Measurements from ENCODE around the gene DTNB. TPM values are rescaled to one million over a fixed set of nuclear protein-coding genes. Genes with fewer than 3 reads are reported as not detected.
A peak's percentile ranks its signal among the peaks of the same experiment; 100 is the strongest.
"Not testable (repeated sequence)": the region's sequence is repeated elsewhere in the genome, so short reads cannot be mapped to it uniquely, and the experiment has no call there.

The DTNB gene
- total RNA-seq, 1 experiment from 2014 or later: 25.1 TPM

DNA sequence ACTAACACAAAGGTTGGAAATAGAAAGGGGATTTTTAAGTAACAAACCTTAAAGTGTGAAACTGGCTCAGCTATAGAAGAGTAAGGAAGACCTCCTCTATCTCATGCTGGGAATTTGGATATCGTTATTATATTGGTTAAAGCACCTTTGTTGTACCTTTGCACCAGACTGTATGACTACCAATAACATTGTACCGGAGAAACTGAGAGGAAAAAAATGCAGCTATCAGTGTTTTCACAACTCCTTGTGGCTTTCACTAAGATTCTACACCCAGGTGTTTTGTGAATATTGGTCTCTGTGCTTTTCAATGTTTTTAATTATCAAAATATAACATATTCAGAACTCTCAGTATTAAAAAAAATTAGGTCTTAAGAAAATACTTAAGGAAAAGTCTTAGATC, 48.7 kb downstream of the DTNB start:
- no peak overlapping the region for H3K27ac ChIP-seq
- H3K4me3 ChIP-seq: no peak overlapping the region
- no peaks in the 10 kb centered on the region for H3K4me1 ChIP-seq
- H3K9me3 ChIP-seq (replicated peaks): no peaks in the 10 kb centered on the region
- no peaks in the 10 kb centered on the region for H3K27me3 ChIP-seq
- peaks cover 21% of the 10 kb centered on the region for H3K36me3 ChIP-seq
- no peak for DNase-seq

GRCh38 chr2:25623361-25623760, 50.0 kb downstream of the DTNB start:
- H3K4me1 ChIP-seq: peaks cover 11% of the 10 kb centered on the region
- H3K9me3 ChIP-seq (replicated peaks): no peaks in the 10 kb centered on the region
- H3K4me3 ChIP-seq: no peak overlapping the region
- H3K27me3 ChIP-seq: no peaks in the 10 kb centered on the region
- no peak for DNase-seq
- H3K36me3 ChIP-seq: peaks cover 14% of the 10 kb centered on the region
- no peak overlapping the region for H3K27ac ChIP-seq

DNA sequence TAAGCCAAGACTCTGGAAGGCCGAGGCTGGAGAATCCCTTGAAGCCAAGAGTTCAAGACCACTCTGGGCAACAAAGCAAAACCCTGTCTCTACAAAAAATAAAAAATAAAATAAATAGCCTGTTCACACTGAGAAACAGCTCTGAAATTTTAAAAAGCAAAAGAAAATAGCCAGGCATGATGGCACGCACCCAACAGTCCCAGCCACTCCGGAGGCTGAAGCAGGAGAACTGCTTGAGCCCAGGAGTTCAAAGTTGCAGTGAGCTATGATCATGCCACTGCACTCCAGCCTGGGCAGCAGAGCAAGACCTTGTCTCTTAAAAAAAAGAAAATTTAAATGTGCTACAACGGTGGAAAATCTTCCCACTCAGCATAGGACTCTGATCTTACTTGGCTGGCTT, 52.7 kb downstream of the DTNB start:
- no peak for DNase-seq
- Histone ChIP-seq H3K36me3 (no peaks in the 10 kb centered on the region), H3K27me3 (no peaks in the 10 kb centered on the region), H3K27ac (no peak overlapping the region), H3K4me1 (peaks cover 17% of the 10 kb centered on the region), H3K4me3 (no peak overlapping the region), H3K9me3 (replicated peaks) (no peaks in the 10 kb centered on the region)

DNA sequence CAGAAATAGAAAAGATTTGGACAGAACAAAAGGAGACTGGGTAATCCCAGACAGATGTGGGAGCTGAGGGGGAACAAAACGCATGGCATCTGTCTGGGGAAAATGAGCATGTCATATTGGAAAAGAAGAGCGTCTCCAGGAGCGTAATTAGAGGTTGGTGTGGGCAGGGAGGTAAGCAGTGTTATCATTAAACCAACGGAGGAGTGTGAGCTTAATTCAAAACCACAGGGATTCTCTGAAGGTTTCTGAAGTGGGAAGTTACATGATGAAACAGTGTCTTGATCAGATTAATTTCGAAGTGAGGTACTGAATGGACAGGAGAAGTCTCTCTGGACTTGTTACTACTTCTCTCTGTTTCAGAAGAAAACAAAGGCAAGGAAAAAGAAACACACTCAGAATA, 53.3 kb downstream of the DTNB start:
- peak in 1 of 2 experiments; percentile 15 for DNase-seq
- no peaks in the 10 kb centered on the region for H3K36me3 ChIP-seq

DNA sequence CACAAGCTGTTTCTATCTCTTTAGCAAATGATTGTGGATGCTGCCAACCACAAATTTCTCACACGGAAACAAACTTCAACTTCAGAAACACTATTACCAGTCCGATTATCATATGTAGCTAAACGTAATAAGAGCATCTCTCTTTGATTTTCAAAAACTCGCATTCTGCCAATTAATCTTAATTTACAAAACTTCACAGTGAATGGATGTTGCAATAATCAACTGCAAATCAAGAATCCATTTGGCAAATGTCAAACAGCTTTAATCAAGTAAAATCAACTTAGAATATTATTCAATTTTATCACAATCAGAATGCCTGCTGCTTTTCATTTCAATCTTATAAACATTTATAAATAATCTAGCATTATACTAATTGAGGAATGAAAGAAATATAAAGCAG, 54.2 kb downstream of the DTNB start:
- no peaks in the 10 kb centered on the region for H3K9me3 ChIP-seq (replicated peaks)
- no peak overlapping the region for H3K4me3 ChIP-seq
- DNase-seq: no peak
- no peaks in the 10 kb centered on the region for H3K27me3 ChIP-seq
- no peak overlapping the region for H3K27ac ChIP-seq
- peaks cover 17% of the 10 kb centered on the region for H3K4me1 ChIP-seq
- H3K36me3 ChIP-seq: no peaks in the 10 kb centered on the region

More for the DNA sequence above, 53.3 kb downstream of the DTNB start:
- H3K27me3 ChIP-seq: no peaks in the 10 kb centered on the region
- H3K27ac ChIP-seq: no peak overlapping the region
- no peak overlapping the region for H3K4me3 ChIP-seq
- no peaks in the 10 kb centered on the region for H3K9me3 ChIP-seq (replicated peaks)
- peaks cover 17% of the 10 kb centered on the region for H3K4me1 ChIP-seq

GRCh38 chr2:25618676-25619075, 54.7 kb downstream of the DTNB start:
- DNase-seq: peak in 1 of 2 experiments; percentile 59
- Histone ChIP-seq H3K4me3 (no peak overlapping the region), H3K27me3 (no peaks in the 10 kb centered on the region), H3K4me1 (peaks cover 17% of the 10 kb centered on the region), H3K36me3 (no peaks in the 10 kb centered on the region), H3K27ac (peak overlapping the region; percentile 1; the same call in 1 of the 2 replicates), H3K9me3 (replicated peaks) (no peaks in the 10 kb centered on the region)

- peak in 1 of 2 experiments; percentile 20 for DNase-seq
- Histone ChIP-seq H3K9me3 (replicated peaks) (no peaks in the 10 kb centered on the region), H3K36me3 (no peaks in the 10 kb centered on the region), H3K27me3 (no peaks in the 10 kb centered on the region), H3K4me3 (no peak overlapping the region), H3K27ac (peak overlapping the region; percentile 1; the same call in 1 of the 2 replicates), H3K4me1 (peaks cover 17% of the 10 kb centered on the region)
Observed at GRCh38 chr2:25617948-25618646, 55.3 kb downstream of the DTNB start.

- peaks cover 17% of the 10 kb centered on the region for H3K4me1 ChIP-seq
- H3K4me3 ChIP-seq: no peak overlapping the region
Observed at GRCh38 chr2:25615920-25616319, 57.5 kb downstream of the DTNB start.

DNA sequence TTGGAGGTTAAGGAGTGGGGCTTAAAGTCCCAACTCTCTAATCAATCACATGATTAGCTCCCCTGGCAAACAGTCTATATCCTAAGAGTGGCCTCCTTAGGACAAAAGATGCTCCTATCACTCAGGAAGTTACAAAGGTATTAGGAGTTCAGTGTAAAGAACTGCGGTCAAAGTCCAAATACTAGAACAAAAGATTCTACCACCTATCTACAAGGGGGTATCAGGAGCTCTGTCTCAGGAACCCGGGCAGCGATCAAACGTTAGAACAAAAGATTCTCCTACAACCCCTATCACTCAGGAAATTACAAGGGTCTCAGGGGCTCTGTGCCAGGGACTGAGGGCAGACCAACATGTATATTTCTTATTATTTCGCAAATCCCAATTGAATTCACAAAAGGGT, 58.0 kb downstream of the DTNB start:
- Histone ChIP-seq H3K4me1 (peaks cover 17% of the 10 kb centered on the region), H3K27me3 (no peaks in the 10 kb centered on the region), H3K4me3 (no peak overlapping the region), H3K27ac (no peak overlapping the region), H3K36me3 (no peaks in the 10 kb centered on the region), H3K9me3 (replicated peaks) (no peaks in the 10 kb centered on the region)
- DNase-seq: no peak

More at GRCh38 chr2:25615920-25616319, 57.5 kb downstream of the DTNB start:
- Histone ChIP-seq H3K36me3 (no peaks in the 10 kb centered on the region), H3K9me3 (replicated peaks) (no peaks in the 10 kb centered on the region), H3K27me3 (no peaks in the 10 kb centered on the region), H3K27ac (no peak overlapping the region)
- DNase-seq: no peak

DNA sequence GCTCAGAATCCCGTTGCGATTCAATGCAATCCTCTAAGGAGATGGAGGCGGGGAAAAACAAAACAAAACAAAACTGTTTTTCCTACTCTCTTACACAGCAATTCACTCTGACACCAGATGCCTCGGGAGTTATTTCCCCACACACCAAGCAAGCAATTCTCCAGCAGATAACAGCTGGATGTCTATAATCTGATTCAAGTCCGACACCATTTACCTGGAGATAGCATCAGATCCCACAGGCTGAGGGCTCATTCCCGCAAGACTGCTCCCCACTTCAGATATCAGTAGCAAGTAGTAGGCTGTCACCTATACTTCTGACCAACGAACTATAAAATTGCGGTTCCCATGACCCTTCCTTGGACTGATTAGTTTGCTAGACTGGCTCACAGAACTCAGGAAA, 58.7 kb downstream of the DTNB start:
- H3K27ac ChIP-seq: no peak overlapping the region
- H3K27me3 ChIP-seq: no peaks in the 10 kb centered on the region
- no peak for DNase-seq
- no peaks in the 10 kb centered on the region for H3K9me3 ChIP-seq (replicated peaks)
- no peaks in the 10 kb centered on the region for H3K36me3 ChIP-seq
- H3K4me1 ChIP-seq: peaks cover 17% of the 10 kb centered on the region
- H3K4me3 ChIP-seq: no peak overlapping the region

DNA sequence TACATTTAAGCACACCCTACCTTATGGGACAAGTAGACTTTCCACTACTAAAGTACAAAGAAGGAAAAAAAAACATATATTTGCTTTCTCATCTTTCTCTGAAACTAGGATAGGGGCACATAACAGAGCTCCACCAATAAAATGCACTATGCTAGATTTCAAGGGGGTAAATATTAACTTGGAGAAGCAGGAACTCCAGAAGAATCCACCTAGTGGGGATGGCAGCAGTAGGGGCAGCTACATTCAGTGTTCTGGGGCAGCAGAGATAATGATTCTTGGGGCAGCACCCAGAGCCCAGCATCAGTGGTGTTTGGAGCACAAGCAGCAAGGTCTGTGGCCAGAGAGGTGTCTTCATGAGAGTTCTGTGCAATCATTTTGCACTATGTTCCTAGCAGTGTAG, 64.7 kb downstream of the DTNB start:
- Histone ChIP-seq H3K27me3 (no peaks in the 10 kb centered on the region), H3K9me3 (replicated peaks) (no peaks in the 10 kb centered on the region), H3K4me1 (no peaks in the 10 kb centered on the region), H3K36me3 (no peaks in the 10 kb centered on the region), H3K4me3 (no peak overlapping the region), H3K27ac (no peak overlapping the region)
- no peak for DNase-seq

GRCh38 chr2:25606892-25607291, 66.5 kb downstream of the DTNB start:
- no peaks in the 10 kb centered on the region for H3K36me3 ChIP-seq
- H3K4me1 ChIP-seq: no peaks in the 10 kb centered on the region
- peak in 1 of 2 experiments; percentile 53 for DNase-seq
- H3K27me3 ChIP-seq: no peaks in the 10 kb centered on the region
- no peaks in the 10 kb centered on the region for H3K9me3 ChIP-seq (replicated peaks)
- H3K27ac ChIP-seq: no peak overlapping the region
- H3K4me3 ChIP-seq: no peak overlapping the region

DNA sequence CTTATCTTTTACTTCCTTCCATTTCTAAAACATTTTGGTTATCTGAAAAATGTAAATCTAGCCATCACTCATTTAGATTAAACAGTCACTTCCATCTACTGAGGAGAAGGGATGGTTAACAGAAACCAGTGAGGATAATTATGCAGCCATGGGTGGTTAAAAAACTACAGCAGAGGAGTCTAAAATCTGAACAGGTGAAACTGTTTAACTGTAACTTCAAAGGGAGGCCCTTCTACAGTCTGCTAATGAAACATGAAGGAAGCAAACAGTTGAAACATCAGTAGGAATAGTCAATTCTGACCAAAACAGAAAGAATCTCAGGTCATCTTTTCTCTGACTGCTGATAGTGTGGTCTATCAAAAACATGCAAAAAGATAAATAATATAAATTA, 71.0 kb downstream of the DTNB start:
- H3K9me3 ChIP-seq (replicated peaks): no peaks in the 10 kb centered on the region
- H3K27me3 ChIP-seq: no peaks in the 10 kb centered on the region
- no peaks in the 10 kb centered on the region for H3K36me3 ChIP-seq
- no peak overlapping the region for H3K27ac ChIP-seq
- H3K4me3 ChIP-seq: no peak overlapping the region
- no peaks in the 10 kb centered on the region for H3K4me1 ChIP-seq
- no peak for DNase-seq

DNA sequence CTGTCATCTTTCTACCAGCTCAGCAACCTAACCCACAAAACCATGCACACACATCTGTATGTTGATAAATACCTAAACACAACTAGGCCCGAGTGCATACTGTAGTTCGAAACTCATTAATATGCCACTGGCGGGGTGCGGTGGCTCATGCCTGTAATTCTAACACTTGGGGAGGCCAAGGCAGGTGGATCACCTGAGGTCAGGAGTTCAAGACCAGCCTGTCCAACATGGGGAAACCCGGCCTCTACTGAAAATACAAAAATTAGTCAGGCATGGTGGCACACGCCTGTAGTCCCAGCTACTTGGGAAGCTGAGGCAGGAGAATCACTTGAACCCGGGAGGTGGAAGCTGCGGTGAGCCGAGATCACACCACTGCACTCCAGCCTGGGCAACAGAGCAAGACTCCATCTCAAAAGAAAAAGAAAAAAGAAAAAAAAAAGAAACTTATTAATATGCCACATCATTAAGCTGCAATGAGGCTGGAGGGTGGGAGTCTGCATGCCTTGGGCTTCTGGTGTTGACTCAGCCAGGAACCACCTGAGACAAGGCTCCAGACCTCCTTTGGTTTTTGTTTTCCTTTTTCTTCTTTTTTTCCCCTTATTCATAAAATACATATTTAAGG, 71.6 kb downstream of the DTNB start:
- H3K27ac ChIP-seq; H3K36me3 ChIP-seq; H3K27me3 ChIP-seq; H3K4me3 ChIP-seq; H3K4me1 ChIP-seq; DNase-seq; H3K9me3 ChIP-seq (replicated peaks): not testable (repeated sequence)

GRCh38 chr2:25598911-25599310, 74.5 kb downstream of the DTNB start:
- H3K27me3 ChIP-seq: no peaks in the 10 kb centered on the region
- DNase-seq: no peak
- H3K4me1 ChIP-seq: no peaks in the 10 kb centered on the region
- no peak overlapping the region for H3K4me3 ChIP-seq
- no peaks in the 10 kb centered on the region for H3K36me3 ChIP-seq
- H3K27ac ChIP-seq: no peak overlapping the region
- no peaks in the 10 kb centered on the region for H3K9me3 ChIP-seq (replicated peaks)

DNA sequence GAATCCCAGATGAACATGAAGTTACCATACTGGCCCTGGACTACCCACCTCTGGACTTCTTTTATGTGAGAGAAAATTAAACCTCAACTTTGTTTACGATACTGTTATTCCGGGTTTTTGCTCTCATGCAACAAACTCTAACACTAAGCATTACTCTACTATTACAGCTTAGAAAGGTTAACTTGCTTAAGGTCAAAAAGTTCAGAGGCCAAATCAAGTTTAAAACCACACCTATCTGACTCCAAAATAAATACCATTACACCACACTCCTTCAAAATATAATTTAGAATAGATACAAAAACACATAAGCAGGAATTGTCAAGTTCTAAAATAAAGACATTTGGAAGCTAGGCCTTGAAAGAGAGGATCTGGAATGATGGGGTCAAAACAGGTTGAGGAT, 75.0 kb downstream of the DTNB start:
- Histone ChIP-seq H3K36me3 (no peaks in the 10 kb centered on the region), H3K27ac (no peak overlapping the region), H3K4me3 (no peak overlapping the region), H3K4me1 (no peaks in the 10 kb centered on the region), H3K27me3 (no peaks in the 10 kb centered on the region), H3K9me3 (replicated peaks) (no peaks in the 10 kb centered on the region)
- DNase-seq: no peak

All from SJCRH30 (cell line).